SK-N-SH treated with all-trans-retinoic acid at 6 μM for 48 hours (cell line): ENCODE measurements around the gene FBXL17.

Experiments
- ATAC-seq: fragments of 200-7000 bp; cut with Tn5 transposase; 3 replicates; pipeline ENCODE4 v1.9.1; 2020; ENCODE audit warnings: mild to moderate bottlenecking, moderate library complexity
- ARNTL ChIP-seq: fragments of 450-650 bp; formaldehyde crosslinking; IDR thresholded peaks from 2 replicates; pipeline ENCODE4 v1.5.0; 2020; ENCODE audit warnings: low read depth, mild to moderate bottlenecking, moderate library complexity, borderline replicate concordance
- BACH2 ChIP-seq: fragments of 250-450 bp; sonication (Bioruptor Pico); IDR thresholded peaks from 2 replicates; pipeline ENCODE4 v1.9.0; 2021; ENCODE audit warnings: mild to moderate bottlenecking, borderline replicate concordance
- CREB5 ChIP-seq: fragments of 250-450 bp; sonication (Bioruptor Pico); IDR thresholded peaks from 2 replicates; pipeline ENCODE4 v1.5.1; 2020; ENCODE audit warnings: low read depth, mild to moderate bottlenecking, moderate library complexity
- CSDC2 ChIP-seq: fragments of 250-450 bp; sonication (Bioruptor Pico); IDR thresholded peaks from 2 replicates; pipeline ENCODE4 v1.5.0; 2020; ENCODE audit warnings: mild to moderate bottlenecking, moderate library complexity
- CSRNP3 ChIP-seq: fragments of 250-450 bp; sonication (Bioruptor Pico); IDR thresholded peaks from 2 replicates; pipeline ENCODE4 v1.5.1; 2021; ENCODE audit warnings: mild to moderate bottlenecking, moderate library complexity
- GLIS3 ChIP-seq: fragments of 250-450 bp; sonication (Bioruptor Pico); IDR thresholded peaks from 2 replicates; pipeline ENCODE4 v1.5.0; 2020; ENCODE audit warnings: mild to moderate bottlenecking, moderate library complexity
- ISL1 ChIP-seq: fragments of 250-450 bp; sonication (Bioruptor Pico); IDR thresholded peaks from 2 replicates; pipeline ENCODE4 v2.1.2; 2022; ENCODE audit warnings: mild to moderate bottlenecking, moderate library complexity
- OSR1 ChIP-seq: fragments of 250-450 bp; sonication (Bioruptor Pico); IDR thresholded peaks from 2 replicates; pipeline ENCODE4 v1.8.0; 2022; ENCODE audit warnings: moderate library complexity, mild to moderate bottlenecking, inconsistent platforms
- PATZ1 ChIP-seq: fragments of 250-450 bp; sonication (Bioruptor Pico); IDR thresholded peaks from 2 replicates; pipeline ENCODE4 v1.8.0; 2020; ENCODE audit warnings: mild to moderate bottlenecking, moderate library complexity, borderline replicate concordance
- POU6F1 ChIP-seq: fragments of 250-450 bp; sonication (Bioruptor Pico); IDR thresholded peaks from 2 replicates; pipeline ENCODE4 v1.8.0; 2021; ENCODE audit warnings: low read depth, mild to moderate bottlenecking, moderate library complexity, borderline replicate concordance
- PPARA ChIP-seq: fragments of 250-450 bp; sonication (Bioruptor Pico); IDR thresholded peaks from 2 replicates; pipeline ENCODE4 v1.5.0; 2020; ENCODE audit warnings: mild to moderate bottlenecking, borderline replicate concordance
- RARB ChIP-seq: fragments of 250-450 bp; sonication (Bioruptor Pico); IDR thresholded peaks from 2 replicates; pipeline ENCODE4 v1.8.0; 2021; ENCODE audit warnings: mild to moderate bottlenecking, moderate library complexity
- SNAI2 ChIP-seq: fragments of 250-450 bp; sonication (Bioruptor Pico); IDR thresholded peaks from 2 replicates; pipeline ENCODE4 v1.5.0; 2020; ENCODE audit warnings: mild to moderate bottlenecking, moderate library complexity
- TCF4 ChIP-seq: fragments of 250-450 bp; sonication (Bioruptor Pico); IDR thresholded peaks from 2 replicates; pipeline ENCODE4 v1.8.0; 2021; ENCODE audit warnings: mild to moderate bottlenecking, moderate library complexity, borderline replicate concordance
- TOX ChIP-seq: fragments of 250-450 bp; sonication (Bioruptor Pico); IDR thresholded peaks from 2 replicates; pipeline ENCODE4 v1.8.0; 2021; ENCODE audit warnings: mild to moderate bottlenecking, moderate library complexity, borderline replicate concordance
- TSHZ2 ChIP-seq: fragments of 250-450 bp; sonication (Bioruptor Pico); IDR thresholded peaks from 2 replicates; pipeline ENCODE4 v1.5.0; 2020; ENCODE audit warnings: mild to moderate bottlenecking, moderate library complexity
- ZFP3 ChIP-seq: fragments of 250-450 bp; sonication (Bioruptor Pico); IDR thresholded peaks from 2 replicates; pipeline ENCODE4 v1.5.0; 2020; ENCODE audit warnings: mild to moderate bottlenecking, moderate library complexity
- ZFP30 ChIP-seq: fragments of 450-650 bp; formaldehyde crosslinking; IDR thresholded peaks from 2 replicates; pipeline ENCODE4 v1.5.0; 2022; ENCODE audit warnings: mild to moderate bottlenecking, moderate library complexity
- ZNF565 ChIP-seq: fragments of 450-650 bp; formaldehyde crosslinking; conservative IDR thresholded peaks from 2 replicates; pipeline ENCODE4 v1.5.0; 2020; ENCODE audit warnings: low read depth, mild to moderate bottlenecking, moderate library complexity
- ZNF70 ChIP-seq: fragments of 450-650 bp; formaldehyde crosslinking; IDR thresholded peaks from 2 replicates; pipeline ENCODE4 v1.5.0; 2020; ENCODE audit warnings: mild to moderate bottlenecking, moderate library complexity

Gene FBXL17

GRCh38 chr5:108193021-108193795 is 188.7 kb downstream of the FBXL17 start:
- ATAC-seq, result peak; percentile 81

GRCh38 chr5:108184940-108185339 is 197.0 kb downstream of the FBXL17 start:
- TF ChIP-seq PPARA (CRISPR knock-in tag) (no peak), ARNTL (CRISPR knock-in tag) (no peak), RARB (no peak), TOX (no peak), SNAI2 (CRISPR knock-in tag) (no peak), CREB5 (no peak)
- ATAC-seq, result no peak

More at GRCh38 chr5:108193021-108193795, 188.7 kb downstream of the FBXL17 start:
- no peak for TF ChIP-seq ZNF70 (CRISPR knock-in tag)
- peak; percentile 31; the same call in 1 of the 2 replicates for TF ChIP-seq ISL1 (CRISPR knock-in tag)
- TF ChIP-seq, all 23 proteins: peak for 1

GRCh38 chr5:108181975-108182374 is 199.9 kb downstream of the FBXL17 start:
- ATAC-seq, result no peak
- TF ChIP-seq POU6F1 (CRISPR knock-in tag), result no peak
- TF ChIP-seq PATZ1 (CRISPR knock-in tag), result no peak
- no peak for TF ChIP-seq CSRNP3
- no peak for TF ChIP-seq CREB5
- no peak for TF ChIP-seq OSR1 (CRISPR knock-in tag)
- no peak for TF ChIP-seq TCF4
- TF ChIP-seq ZFP30 (CRISPR knock-in tag), result no peak
- no peak for TF ChIP-seq ZNF565
- TF ChIP-seq ZFP3 (CRISPR knock-in tag), result no peak
- no peak for TF ChIP-seq GLIS3
- TF ChIP-seq RARB, result no peak
- no peak for TF ChIP-seq TOX
- no peak for TF ChIP-seq ZNF70 (CRISPR knock-in tag)
- no peak for TF ChIP-seq CSDC2 (CRISPR knock-in tag)
- TF ChIP-seq ARNTL (CRISPR knock-in tag), result no peak
- no peak for TF ChIP-seq BACH2 (CRISPR knock-in tag)
- TF ChIP-seq PPARA (CRISPR knock-in tag), result no peak
- no peak for TF ChIP-seq TSHZ2 (CRISPR knock-in tag)
- TF ChIP-seq ISL1 (CRISPR knock-in tag), result no peak
- TF ChIP-seq SNAI2 (CRISPR knock-in tag), result no peak
